Muscle of leg (tissue), 11 donors: Measurements from ENCODE around the gene DOCK3. TPM values are rescaled to one million over a fixed set of nuclear protein-coding genes. Genes with fewer than 3 reads are reported as not detected.
"Not testable (repeated sequence)": the region's sequence is repeated elsewhere in the genome, so short reads cannot be mapped to it uniquely, and the experiment has no call there.

Experiments
- DNase-seq: peaks from one replicate; pipeline ENCODE4 v3.0.0; 2013
- H3K27ac ChIP-seq: one replicate; pipeline ENCODE4 v1.5.1; 2013; ENCODE audit warnings: mild to moderate bottlenecking, low read length, control low read depth
- H3K27me3 ChIP-seq: one replicate; pipeline ENCODE4 v1.6.1; 2013; ENCODE audit warnings: low read length; ENCODE audit not compliant: control insufficient read depth, insufficient read depth
- H3K36me3 ChIP-seq: one replicate; pipeline ENCODE4 v1.6.1; 2013; ENCODE audit warnings: low read length; ENCODE audit not compliant: control insufficient read depth, insufficient read depth
- H3K4me1 ChIP-seq: one replicate; pipeline ENCODE4 v1.6.1; 2013; ENCODE audit warnings: low read length; ENCODE audit not compliant: control insufficient read depth, insufficient read depth
- H3K4me3 ChIP-seq: one replicate; pipeline ENCODE4 v1.5.1; 2013; ENCODE audit warnings: low read length, control low read depth
- H3K9me3 ChIP-seq: replicated peaks from 2 replicates; pipeline ENCODE4 v1.6.1; 2013; ENCODE audit warnings: low read depth, low read length; ENCODE audit not compliant: control insufficient read depth
- WGBS: methylation state at CpG from one replicate; pipeline ENCODE4 v1.1.5; 2013; ENCODE audit warnings: missing lambda C conversion rate; ENCODE audit not compliant: insufficient coverage; 5-methylcytosine and 5-hydroxymethylcytosine counted together
- polyA plus RNA-seq, 8 donors: library from polyadenylated mRNA; unstranded; fragments of 120-200 nt; gene quantifications; one replicate each; pipeline versions ENCODE4 v1.2.1 to v1.2.3, GENCODE V29; 2013; ENCODE audit warnings: inconsistent platforms in 1 of 8, low replicate concordance in 1 of 8; ENCODE audit not compliant: insufficient read length in 8 of 8, insufficient read depth in 1 of 8
- total RNA-seq: library from RNA; stranded (reverse); fragments of 120-200 nt; gene quantifications from one replicate; pipeline ENCODE4 v1.2.4, GENCODE V29; 2013

Gene DOCK3
- total and polyA plus RNA-seq, 9 donors, result 0.08 to 0.48 (median 0.17) TPM

DNA sequence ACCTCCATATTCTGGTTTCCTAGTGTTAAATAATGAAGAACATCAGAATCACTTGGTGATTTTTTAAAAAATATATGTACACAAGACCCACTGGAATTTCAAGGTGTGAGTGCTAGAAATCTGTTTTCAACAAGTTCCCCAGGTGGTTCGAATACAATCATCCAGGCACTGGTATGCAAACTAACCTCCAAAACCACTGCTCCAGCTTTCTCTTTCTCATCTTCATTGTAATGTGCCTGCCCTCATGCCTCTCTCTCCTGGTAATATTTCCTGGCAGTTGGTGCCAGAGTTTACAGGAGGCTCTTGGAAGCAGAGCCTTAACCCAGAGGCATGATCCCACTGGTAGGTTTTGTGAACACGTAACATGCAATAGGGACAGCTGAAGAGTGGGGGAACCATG, 547.2 kb downstream of the DOCK3 start:
- DNase-seq, result no peak
- H3K9me3 ChIP-seq, result no peaks in the 10 kb centered on the region
- 90% methylated on average over 2 of the region's 2 CpGs for WGBS

DNA sequence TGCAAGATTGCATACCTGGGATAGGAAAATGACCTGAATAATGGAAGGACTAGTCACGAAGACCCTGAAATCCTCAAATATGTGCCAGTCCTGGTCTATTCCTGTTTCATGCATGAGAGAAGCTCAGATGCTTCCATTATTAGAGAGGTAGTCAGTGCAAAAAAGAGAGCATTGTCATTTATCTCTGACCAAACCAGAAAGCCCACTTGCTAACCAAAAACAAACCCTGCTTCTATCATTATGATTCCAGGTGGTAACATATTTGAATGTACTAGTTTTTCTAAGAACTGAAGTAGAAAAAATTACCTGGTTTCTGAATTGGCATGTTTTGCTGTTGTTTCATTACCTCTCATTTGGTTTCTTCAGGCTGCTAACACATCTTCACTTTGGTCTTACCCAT, 549.6 kb downstream of the DOCK3 start:
- Histone ChIP-seq H3K27ac (no peak overlapping the region), H3K27me3 (no peaks in the 10 kb centered on the region), H3K36me3 (no peaks in the 10 kb centered on the region), H3K4me3 (no peak overlapping the region), H3K9me3 (no peaks in the 10 kb centered on the region), H3K4me1 (no peaks in the 10 kb centered on the region)
- WGBS, result no CpG with 5 or more reads among the region's 1 CpG
- no peak for DNase-seq

More for the DNA sequence above, 547.2 kb downstream of the DOCK3 start:
- Histone ChIP-seq H3K36me3 (no peaks in the 10 kb centered on the region), H3K4me1 (no peaks in the 10 kb centered on the region), H3K4me3 (no peak overlapping the region), H3K27ac (no peak overlapping the region), H3K27me3 (no peaks in the 10 kb centered on the region)

DNA sequence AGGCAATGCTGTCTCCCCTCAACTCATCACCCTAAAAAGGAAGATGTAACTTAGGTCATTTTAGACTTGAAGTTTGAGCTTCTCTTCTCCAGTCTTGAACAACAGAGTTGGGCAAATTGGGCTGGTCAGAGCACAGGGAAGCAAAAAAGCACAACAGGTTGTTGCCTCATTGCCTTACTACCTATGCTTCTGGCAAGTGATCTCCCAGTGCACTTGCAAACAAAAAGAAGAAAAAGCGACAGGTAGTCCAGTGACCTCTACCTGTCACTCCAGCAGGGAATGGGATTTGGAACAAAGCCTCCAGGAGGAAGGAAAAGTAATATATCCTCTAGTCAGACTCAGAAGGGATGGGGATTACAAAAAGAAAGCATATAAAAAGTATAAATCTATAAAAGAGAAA, 550.1 kb downstream of the DOCK3 start:
- no peak for DNase-seq
- no peaks in the 10 kb centered on the region for H3K4me1 ChIP-seq
- H3K27me3 ChIP-seq, result no peaks in the 10 kb centered on the region
- H3K36me3 ChIP-seq, result no peaks in the 10 kb centered on the region
- no peak overlapping the region for H3K27ac ChIP-seq
- WGBS, result no CpG with 5 or more reads among the region's 1 CpG
- no peak overlapping the region for H3K4me3 ChIP-seq
- H3K9me3 ChIP-seq, result no peaks in the 10 kb centered on the region

DNA sequence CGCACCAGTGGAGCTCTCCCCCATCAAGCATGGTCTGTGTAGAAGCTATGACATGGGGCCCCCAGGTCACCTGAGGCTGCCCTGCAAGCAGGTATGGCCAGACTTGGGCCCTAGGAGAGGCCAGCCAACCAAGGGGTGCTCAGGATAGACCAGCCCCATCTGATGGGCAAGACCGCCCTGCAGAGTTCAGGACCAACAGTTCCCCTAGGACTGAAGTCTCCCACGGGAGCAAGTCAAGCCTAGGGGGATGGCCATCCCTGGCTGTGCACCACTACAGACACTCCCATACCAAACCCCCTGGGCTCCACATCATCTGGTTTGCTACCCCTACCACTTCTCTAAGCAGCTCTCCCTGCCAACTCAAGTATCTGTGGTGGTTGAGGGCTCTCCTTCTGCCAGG, 568.2 kb downstream of the DOCK3 start:
- DNase-seq, result no peak
- Histone ChIP-seq H3K36me3 (no peaks in the 10 kb centered on the region), H3K9me3 (peaks cover 3% of the 10 kb centered on the region), H3K4me3 (no peak overlapping the region), H3K4me1 (no peaks in the 10 kb centered on the region), H3K27me3 (no peaks in the 10 kb centered on the region), H3K27ac (no peak overlapping the region)
- 50% methylated on average over 3 of the region's 3 CpGs for WGBS

DNA sequence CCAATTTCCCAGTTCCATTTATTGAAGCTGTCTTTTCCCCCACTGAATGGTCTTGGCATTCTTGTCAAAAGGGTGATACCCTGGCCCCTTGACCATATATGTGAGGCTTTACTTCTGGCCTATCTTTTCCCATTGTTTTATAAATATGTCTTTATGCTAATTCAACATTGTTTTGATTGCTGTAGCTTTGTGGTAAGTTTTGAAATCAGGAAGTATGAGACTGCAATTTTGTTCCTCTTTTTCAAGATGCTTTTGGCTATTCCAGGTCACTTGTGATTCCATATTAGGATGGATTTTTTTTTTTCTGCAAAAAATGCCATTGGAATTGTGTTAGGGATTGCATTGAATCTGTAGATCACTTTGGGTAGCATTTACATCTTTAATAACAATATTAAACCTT, 569.2 kb downstream of the DOCK3 start:
- no peak overlapping the region for H3K4me3 ChIP-seq
- no peaks in the 10 kb centered on the region for H3K27me3 ChIP-seq
- peaks cover 3% of the 10 kb centered on the region for H3K9me3 ChIP-seq
- no peaks in the 10 kb centered on the region for H3K4me1 ChIP-seq
- H3K36me3 ChIP-seq, result no peaks in the 10 kb centered on the region
- no peak overlapping the region for H3K27ac ChIP-seq
- no peak for DNase-seq

DNA sequence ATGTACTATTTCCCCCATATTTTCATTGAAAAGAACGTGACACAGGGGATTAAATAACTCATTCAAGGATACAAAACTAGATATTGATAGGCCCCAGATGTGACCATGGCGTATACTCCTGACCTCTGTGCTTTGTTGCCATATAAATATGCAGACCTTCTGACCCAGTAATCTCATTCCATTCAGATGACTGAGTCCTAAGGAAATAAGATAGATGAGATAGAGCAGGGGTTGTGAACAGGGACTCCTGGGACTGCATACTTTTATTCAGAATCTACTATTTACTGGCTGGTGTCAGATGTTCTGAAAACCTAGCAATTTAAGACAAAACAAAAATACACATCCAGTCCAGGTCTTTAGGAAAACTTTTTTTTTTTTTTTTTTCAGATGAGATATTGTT, 571.1 kb downstream of the DOCK3 start:
- Histone ChIP-seq H3K36me3 (no peaks in the 10 kb centered on the region), H3K27me3 (no peaks in the 10 kb centered on the region), H3K27ac (no peak overlapping the region), H3K4me1 (no peaks in the 10 kb centered on the region), H3K9me3 (peaks cover 3% of the 10 kb centered on the region), H3K4me3 (no peak overlapping the region)
- WGBS, result no CpG with 5 or more reads among the region's 2 CpGs
- DNase-seq, result no peak

DNA sequence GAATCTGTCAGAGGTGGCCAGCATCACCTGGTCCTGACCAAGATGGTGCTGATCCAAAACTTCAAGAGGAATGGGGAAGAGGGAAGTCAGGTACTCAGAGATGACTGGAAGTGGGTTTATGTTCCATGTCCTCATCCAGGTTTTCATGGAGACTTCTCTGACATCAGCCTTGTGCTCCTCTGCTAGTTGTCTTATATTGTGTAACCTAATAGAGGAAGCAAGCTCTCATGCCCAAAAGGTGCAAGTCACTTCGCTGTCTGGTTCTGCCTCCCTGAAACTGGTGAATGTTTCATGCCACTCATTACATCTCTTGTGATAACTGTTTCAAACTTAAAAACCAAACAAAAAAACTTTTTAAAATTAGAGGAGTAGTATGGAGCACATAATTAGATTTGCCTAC, 583.1 kb downstream of the DOCK3 start:
- H3K27ac ChIP-seq, result no peak overlapping the region
- no peaks in the 10 kb centered on the region for H3K27me3 ChIP-seq
- H3K4me3 ChIP-seq, result no peak overlapping the region
- H3K36me3 ChIP-seq, result no peaks in the 10 kb centered on the region
- no peak for DNase-seq
- H3K9me3 ChIP-seq, result no peaks in the 10 kb centered on the region
- no CpG with 5 or more reads among the region's 1 CpG for WGBS
- no peaks in the 10 kb centered on the region for H3K4me1 ChIP-seq

DNA sequence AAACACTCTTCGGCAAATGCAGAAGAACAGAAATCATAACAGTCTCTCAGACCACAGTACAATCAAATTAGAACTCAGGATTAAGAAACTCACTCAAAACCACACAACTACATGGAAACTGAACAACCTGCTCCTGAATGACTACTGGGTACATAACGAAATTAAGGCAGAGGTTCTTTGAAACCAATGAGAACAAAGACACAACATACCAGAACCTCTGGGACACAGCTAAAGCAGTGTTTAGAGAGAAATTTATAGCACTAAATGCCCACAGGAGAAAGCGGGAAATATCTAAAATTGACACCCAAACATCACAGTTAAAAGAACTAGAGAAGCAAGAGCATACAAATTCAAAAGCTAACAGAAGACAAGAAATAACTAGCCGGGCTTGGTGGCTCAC, 589.4 kb downstream of the DOCK3 start:
- H3K36me3 ChIP-seq, H3K4me3 ChIP-seq, H3K27ac ChIP-seq, H3K4me1 ChIP-seq, H3K27me3 ChIP-seq, DNase-seq, H3K9me3 ChIP-seq: not testable (repeated sequence)
- WGBS, result no CpG with 5 or more reads among the region's 4 CpGs

DNA sequence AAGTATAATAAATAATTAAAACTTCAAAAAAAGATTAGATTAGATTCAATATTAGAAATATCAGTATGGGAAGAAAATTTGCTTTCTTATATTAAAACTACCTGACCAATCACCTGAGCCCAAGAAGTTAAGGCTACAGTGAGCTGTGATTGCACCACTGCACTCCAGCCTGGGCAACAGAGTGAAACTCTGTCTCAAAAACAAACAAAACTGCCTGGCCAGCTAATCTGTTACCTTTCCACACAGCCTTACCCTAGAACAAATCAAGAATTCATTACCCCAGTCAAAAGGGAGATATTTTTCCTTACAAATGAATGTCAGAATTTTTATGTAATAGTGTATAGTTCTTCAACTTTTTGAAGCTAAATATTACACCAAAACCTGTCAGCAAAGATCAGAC, 593.4 kb downstream of the DOCK3 start:
- Histone ChIP-seq H3K27ac (no peak overlapping the region), H3K36me3 (no peaks in the 10 kb centered on the region), H3K4me1 (no peaks in the 10 kb centered on the region), H3K4me3 (no peak overlapping the region), H3K9me3 (no peaks in the 10 kb centered on the region), H3K27me3 (no peaks in the 10 kb centered on the region)
- no peak for DNase-seq

DNA sequence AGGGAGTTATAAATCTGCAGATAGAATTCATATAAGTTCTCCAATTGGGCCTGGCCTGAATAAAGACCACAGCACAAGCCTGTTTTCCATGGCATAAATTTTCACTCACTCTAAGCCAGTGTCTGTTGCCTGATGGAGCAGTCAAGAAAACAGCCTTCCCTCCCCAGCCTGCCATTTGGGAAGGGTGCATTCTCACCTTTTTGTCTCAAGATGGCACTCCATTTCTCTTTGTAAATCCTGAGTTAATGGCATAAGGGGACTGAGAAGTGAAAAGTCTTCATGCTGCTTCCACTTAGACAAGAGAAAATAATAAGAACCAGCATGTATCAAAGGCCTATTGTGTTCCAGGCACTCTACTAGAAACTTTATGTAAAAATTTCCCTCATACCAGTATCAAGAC, 594.7 kb downstream of the DOCK3 start:
- H3K36me3 ChIP-seq, result no peaks in the 10 kb centered on the region
- H3K4me3 ChIP-seq, result no peak overlapping the region
- no peaks in the 10 kb centered on the region for H3K4me1 ChIP-seq
- DNase-seq, result no peak
- no peaks in the 10 kb centered on the region for H3K9me3 ChIP-seq
- no peak overlapping the region for H3K27ac ChIP-seq
- H3K27me3 ChIP-seq, result no peaks in the 10 kb centered on the region

DNA sequence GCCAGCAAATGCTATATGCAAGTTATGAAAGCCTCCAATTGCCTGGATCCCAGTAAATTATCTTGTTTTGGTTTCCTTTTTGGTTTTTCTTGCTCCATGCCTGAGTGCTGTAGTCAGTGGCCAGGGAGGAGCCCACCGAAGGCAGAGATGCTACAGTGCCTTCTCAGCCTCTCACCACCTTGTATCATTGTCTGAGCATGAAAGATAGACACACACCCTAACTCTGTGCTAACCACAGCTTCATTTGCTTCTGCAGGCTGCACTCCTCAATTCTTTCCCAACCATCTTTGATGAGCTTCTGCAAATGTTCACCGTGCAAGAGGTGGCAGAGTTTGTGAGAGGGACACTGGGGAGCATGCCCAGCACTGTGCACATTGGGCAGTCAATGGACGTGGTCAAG, 595.8 kb downstream of the DOCK3 start:
- Histone ChIP-seq H3K4me1 (no peaks in the 10 kb centered on the region), H3K27ac (no peak overlapping the region), H3K36me3 (no peaks in the 10 kb centered on the region), H3K27me3 (no peaks in the 10 kb centered on the region), H3K4me3 (no peak overlapping the region), H3K9me3 (no peaks in the 10 kb centered on the region)
- WGBS, result 90% methylated on average over 3 of the region's 3 CpGs
- DNase-seq, result no peak
